NCI-H69 (cell line): ENCODE measurements around the gene PSMB2.
"Not testable (repeated sequence)": the region's sequence is repeated elsewhere in the genome, so short reads cannot be mapped to it uniquely, and the experiment has no call there.

Experiments used
- DNase-seq: peaks from one replicate; lab custom pipeline; 2025; lab: John Stamatoyannopoulos, UW

PSMB2 gene

DNA sequence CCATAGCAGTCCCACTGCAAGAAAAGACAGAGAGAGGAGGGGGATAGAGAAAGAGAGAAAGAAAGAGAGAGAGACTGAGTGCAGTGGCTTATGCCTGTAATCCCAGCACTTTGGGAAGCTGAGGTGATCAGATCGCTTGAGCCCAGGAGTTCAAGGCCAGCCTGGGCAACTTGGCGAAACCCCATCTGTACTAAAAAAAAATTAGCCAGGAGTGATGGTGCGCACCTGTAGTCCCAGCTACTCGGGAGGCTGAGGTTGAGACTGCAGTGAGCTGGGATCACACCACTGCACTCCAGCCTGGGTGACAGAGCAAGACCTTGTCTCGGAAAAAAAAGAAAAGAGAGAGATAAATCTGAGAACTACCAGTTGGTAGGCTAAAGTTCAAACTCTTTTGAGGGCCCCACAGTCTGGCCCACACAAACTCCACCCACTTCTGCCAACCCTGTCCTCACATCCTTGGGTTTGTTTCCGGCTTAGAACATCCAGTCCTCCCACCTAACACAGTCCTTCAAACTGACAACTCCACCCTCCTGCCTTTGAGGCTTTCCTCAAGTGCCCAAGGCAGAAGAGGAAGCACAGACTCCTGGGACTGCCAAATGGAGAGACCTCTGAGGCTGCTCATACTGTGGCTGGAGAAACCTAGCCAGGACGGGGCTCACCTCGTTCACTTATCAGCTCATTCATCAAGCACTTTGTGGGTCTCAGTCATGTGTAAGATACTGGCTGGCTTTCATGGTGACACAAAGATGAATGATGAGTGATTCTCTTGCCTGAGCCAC is 48.1 kb downstream of the PSMB2 start:
- no peak for DNase-seq

DNA sequence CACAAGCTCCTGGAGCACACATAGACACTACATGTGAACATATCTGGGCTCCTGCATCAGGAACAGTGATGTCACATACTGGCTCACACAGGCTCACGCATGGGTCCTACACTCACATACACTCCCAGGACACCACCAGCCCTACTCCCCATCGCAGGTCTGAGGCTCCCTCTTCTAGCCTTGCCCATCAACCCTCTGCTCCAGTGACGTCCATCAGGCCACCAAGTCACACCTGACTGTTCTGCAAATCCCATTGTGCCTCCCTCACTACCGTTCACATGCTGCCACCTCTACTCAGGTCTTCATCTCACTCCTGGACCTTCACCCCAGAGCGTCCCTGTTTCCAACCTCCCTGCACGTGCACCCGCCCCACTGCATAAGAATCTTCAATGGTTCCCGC is 50.1 kb downstream of the PSMB2 start:
- no peak for DNase-seq

GRCh38 chr1:35590476-35591040 is 50.8 kb downstream of the PSMB2 start:
- DNase-seq: no peak

GRCh38 chr1:35589516-35590427 is 51.6 kb downstream of the PSMB2 start:
- DNase-seq: no peak

DNA sequence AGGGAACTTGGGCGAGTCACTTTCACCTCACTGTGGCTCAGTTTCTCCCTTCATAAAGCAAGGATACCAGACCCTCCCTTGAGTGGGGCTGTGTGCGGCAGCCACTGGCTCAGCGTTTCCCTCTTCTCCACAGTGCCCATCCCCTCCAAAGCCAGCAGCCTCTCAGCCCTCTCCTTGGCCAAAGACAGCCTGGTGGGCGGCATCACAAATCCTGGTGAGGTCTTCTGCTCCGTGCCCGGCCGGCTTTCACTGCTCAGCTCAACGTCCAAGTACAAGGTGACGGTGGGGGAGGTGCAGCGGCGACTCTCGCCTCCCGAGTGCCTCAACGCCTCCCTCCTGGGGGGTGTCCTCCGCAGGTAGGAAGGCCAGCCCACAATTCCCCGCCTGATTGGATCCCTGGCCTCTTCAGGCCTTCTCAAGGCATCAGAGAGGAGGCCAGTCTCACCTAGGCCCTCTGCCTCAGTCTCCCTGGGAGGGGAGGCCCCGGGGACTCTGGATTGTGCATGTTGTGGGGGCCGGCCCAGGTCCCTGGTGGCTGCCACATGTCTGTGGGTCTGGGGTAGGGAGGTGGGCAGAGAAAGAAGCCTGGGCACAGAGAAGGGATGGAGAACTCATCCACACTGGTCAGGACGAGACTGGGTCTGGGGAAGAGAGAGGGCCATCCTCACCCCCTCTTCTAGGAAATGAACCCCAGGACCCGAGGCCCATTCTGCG is 53.0 kb downstream of the PSMB2 start:
- DNase-seq: no peak

GRCh38 chr1:35587736-35588135 is 53.6 kb downstream of the PSMB2 start:
- DNase-seq: no peak

- DNase-seq: no peak
Measured at GRCh38 chr1:35586808-35587207, 54.5 kb downstream of the PSMB2 start.

- not testable (repeated sequence) for DNase-seq
Measured at GRCh38 chr1:35585805-35586204, 55.5 kb downstream of the PSMB2 start.

DNA sequence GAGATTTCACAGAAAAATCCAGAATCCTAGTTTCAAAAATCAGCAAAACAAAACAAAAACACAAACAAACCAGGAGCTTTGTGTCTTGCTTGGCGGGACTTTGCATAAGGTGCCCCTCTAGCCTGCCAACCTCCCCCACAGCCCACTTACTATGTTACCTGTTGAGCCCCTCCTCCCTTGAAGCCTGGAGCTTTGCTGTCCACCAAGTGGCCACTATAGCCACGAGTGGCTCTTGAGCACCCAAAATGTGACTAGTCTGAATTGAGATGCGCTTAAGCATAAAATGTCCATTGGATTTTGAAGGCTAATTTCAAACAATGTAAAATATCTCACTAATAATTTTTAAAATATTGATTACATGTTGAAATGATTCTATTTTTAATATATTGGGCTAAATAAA is 56.0 kb downstream of the PSMB2 start:
- DNase-seq: no peak

DNA sequence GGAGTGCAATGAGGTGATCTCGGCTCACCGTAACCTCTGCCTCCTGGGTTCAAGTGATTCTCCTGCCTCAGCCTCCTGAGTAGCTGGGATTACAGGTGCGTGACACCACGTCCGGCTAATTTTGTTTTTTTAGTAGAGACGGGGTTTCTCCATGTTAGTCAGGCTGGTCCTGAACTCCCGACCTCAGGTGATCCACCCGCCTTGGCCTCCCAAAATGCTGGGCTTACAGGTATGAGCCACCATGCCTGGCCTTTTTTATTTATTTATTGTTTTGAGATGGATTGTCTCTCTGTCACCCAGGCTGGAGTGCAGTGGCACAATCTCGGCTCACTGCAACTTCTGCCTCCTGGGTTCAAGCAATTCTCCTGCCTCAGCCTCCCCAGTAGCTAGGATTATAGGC is 59.7 kb downstream of the PSMB2 start:
- not testable (repeated sequence) for DNase-seq

DNA sequence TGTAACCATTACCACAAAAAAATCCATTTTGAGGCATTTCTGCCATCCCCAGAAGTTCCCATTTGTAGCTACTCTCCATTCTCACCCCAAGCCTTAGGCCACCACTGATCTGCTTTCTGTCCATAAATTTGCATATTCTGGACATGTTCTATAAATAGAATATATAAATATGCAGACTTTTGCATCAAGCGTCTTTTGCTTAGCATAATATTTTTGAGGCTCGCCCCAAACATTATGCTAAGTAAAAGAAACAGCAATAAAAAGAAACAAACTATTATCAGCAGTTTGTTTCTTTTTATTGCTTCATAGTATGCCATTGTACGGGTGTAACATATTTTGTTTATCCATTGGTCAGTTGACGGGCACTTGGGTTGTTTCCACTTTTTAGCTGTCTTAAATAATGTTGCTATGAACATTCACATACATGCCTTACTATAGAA is 60.4 kb downstream of the PSMB2 start:
- no peak for DNase-seq

DNA sequence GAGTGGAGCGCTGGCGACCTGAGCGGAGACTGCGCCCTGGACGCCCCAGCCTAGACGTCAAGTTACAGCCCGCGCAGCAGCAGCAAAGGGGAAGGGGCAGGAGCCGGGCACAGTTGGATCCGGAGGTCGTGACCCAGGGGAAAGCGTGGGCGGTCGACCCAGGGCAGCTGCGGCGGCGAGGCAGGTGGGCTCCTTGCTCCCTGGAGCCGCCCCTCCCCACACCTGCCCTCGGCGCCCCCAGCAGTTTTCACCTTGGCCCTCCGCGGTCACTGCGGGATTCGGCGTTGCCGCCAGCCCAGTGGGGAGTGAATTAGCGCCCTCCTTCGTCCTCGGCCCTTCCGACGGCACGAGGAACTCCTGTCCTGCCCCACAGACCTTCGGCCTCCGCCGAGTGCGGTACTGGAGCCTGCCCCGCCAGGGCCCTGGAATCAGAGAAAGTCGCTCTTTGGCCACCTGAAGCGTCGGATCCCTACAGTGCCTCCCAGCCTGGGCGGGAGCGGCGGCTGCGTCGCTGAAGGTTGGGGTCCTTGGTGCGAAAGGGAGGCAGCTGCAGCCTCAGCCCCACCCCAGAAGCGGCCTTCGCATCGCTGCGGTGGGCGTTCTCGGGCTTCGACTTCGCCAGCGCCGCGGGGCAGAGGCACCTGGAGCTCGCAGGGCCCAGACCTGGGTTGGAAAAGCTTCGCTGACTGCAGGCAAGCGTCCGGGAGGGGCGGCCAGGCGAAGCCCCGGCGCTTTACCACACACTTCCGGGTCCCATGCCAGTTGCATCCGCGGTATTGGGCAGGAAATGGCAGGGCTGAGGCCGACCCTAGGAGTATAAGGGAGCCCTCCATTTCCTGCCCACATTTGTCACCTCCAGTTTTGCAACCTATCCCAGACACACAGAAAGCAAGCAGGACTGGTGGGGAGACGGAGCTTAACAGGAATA is 64.0 kb downstream of the PSMB2 start:
- DNase-seq: no peak

GRCh38 chr1:35576766-35577070 is 64.6 kb downstream of the PSMB2 start:
- DNase-seq: not testable (repeated sequence)

DNA sequence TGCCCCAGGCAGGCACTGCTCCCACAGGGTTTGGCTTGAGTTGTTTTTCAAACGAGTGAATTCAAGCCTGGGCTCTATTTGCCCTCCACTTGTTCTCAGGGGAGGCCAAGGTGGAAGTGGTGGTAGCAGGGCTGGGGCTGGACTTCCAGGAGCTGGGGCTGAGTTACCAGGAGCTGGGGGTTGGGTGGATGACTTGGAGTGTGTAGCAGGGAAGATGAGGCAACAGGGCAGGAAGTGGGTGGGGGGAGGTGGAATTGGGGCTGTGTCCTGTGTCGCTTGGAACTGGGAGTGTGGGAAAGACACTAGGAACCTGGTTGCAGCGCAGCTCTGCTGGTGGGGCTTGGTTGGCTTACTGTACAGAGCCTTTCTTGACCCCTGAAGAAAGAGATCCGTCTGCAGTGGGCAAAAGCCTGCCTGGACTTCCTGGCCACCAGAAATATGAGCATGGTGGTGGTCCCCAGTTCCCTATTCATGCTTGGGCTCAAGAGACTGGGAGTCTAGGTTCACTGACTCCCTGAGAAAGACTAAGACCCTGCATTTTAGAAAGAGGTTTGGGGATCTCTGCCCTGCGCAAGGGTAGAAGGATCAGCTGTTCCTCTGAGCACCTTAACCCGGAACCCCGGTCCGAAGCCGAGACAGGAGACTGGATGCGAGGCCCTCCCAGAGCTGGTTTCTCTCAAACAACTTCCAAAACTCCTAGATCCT is 65.1 kb downstream of the PSMB2 start:
- DNase-seq: no peak

DNA sequence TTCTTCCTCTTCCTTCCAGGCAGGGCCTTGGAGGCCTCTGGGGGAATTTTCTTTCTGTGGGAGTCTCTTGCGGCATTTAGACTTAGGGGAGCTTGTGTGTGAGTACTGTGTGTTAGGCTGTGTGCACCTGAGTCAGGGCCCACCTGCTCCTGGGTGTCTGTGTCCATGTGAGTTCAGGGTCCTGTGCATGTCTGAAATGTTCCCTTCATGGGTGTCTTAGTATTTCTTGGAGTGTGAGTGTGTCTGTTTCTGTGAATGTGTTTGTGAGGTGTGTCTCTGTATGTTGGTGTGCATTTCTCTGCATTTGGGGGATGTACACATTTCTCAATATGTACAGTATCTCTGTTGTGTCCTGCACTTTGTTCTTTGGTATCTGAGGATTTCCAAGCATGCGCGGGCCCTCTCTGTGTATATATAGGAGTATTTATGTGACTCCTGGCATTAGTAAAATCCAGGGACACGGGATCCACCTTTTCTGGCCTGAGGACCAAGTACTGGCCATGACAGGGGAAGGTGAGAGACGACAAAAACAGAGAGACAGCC is 65.8 kb downstream of the PSMB2 start:
- no peak for DNase-seq

DNA sequence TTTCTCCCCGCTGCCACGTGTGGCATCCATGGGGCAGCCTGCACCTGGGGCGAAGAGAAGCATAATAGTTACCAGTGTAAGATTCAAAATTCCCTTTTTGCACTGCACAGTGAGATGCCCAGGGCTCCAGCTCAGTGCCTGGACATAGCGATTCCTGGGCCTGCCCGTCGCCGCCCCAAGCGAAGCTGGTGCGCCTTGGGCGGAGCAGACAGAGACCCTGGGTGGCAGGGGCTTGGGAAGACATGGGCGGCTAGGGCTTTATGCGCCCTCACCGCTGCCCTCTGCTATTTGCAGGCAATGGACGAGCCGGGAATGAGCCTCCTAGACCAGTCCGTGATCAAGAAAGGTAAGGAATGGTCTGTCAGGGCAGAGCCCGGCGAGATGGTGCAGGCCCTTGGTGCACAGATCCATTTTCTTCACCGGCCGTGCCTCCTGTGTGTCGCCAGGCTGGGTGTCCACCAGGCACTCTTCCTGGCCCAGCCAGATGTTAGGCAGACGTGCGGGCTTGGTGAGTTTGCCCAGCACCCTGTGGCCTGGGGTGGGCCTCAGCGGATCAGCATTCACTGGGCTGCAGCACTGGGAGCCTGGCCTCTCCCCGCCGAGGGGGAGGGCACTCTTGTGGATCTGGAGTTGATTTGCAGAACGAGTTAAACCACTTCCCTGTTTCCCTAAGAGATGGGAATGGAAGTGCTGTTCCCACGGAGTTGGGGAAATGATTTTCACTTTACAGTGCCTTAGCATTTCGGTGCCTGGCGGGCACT is 66.5 kb downstream of the PSMB2 start:
- no peak for DNase-seq

GRCh38 chr1:35574125-35574654 is 67.1 kb downstream of the PSMB2 start:
- DNase-seq: no peak

GRCh38 chr1:35573198-35574124 is 67.9 kb downstream of the PSMB2 start, which contains the start of gene TFAP2E:
Gene TFAP2E (plus strand): TSS chr1:35573314. CDS start chr1:35573578, 264 bp downstream.
- peak; percentile 67 for DNase-seq
